Liver (tissue), 9 donors: ENCODE data around the gene TRAF7. TPM values are rescaled to one million over a fixed set of nuclear protein-coding genes. Genes with fewer than 3 reads are reported as not detected.

ENCODE experiments used
- DNase-seq: peaks from one replicate; pipeline ENCODE4 v3.0.0-alpha.2; 2017; ENCODE audit warnings: low spot score
- H3K27ac ChIP-seq, 2 donors: one replicate each; pipeline ENCODE4 v1.7.0; 2013; ENCODE audit warnings: inconsistent platforms in 2 of 2, low read length in 2 of 2, control low read depth in 1 of 2, low read depth in 1 of 2, mild to moderate bottlenecking in 1 of 2
- H3K27me3 ChIP-seq, 4 donors: one replicate each; pipeline versions ENCODE4 v1.6.1 to v1.7.0; 2013; ENCODE audit warnings: low read length in 3 of 4, inconsistent platforms in 1 of 4, mild to moderate bottlenecking in 1 of 4, moderate library complexity in 1 of 4; ENCODE audit not compliant: control insufficient read depth in 4 of 4, insufficient read depth in 4 of 4
- H3K36me3 ChIP-seq, 4 donors: one replicate each; pipeline versions ENCODE4 v1.6.1 to v1.7.0; 2013; ENCODE audit warnings: low read length in 3 of 4, mild to moderate bottlenecking in 3 of 4, low read depth in 1 of 4, moderate library complexity in 1 of 4; ENCODE audit not compliant: control insufficient read depth in 4 of 4, insufficient read depth in 3 of 4
- H3K4me1 ChIP-seq, 4 donors: one replicate each; pipeline versions ENCODE4 v1.6.1 to v1.7.0; 2013; ENCODE audit warnings: low read length in 3 of 4, mild to moderate bottlenecking in 3 of 4, moderate library complexity in 1 of 4; ENCODE audit not compliant: control insufficient read depth in 4 of 4, insufficient read depth in 4 of 4
- H3K4me3 ChIP-seq, 3 donors: one replicate each; pipeline versions ENCODE4 v1.6.1 to v1.7.0; 2013; ENCODE audit warnings: low read length in 3 of 3, control low read depth in 1 of 3, low read depth in 1 of 3, mild to moderate bottlenecking in 1 of 3
- H3K9ac ChIP-seq, 2 donors: one replicate each; pipeline ENCODE4 v1.7.0; 2013; ENCODE audit warnings: low read length in 2 of 2, mild to moderate bottlenecking in 2 of 2, moderate library complexity in 2 of 2, control low read depth in 1 of 2, low read depth in 1 of 2
- H3K9me3 ChIP-seq, 4 donors: one replicate each; pipeline versions ENCODE4 v1.6.1 to v1.7.0; 2013; ENCODE audit warnings: low read length in 3 of 4; ENCODE audit not compliant: control insufficient read depth in 4 of 4
- ATF3 ChIP-seq: IDR thresholded peaks from 2 replicates; pipeline ENCODE4 v1.6.1; 2016; ENCODE audit warnings: antibody characterized with exemption
- CTCF ChIP-seq: fragments of 150-350 bp; IDR thresholded peaks from 2 replicates; pipeline ENCODE4 v1.5.1; 2017; ENCODE audit warnings: improper control_type of control experiment, low read depth, low read length; ENCODE audit not compliant: missing input control
- EGR1 ChIP-seq, 2 donors: IDR thresholded peaks; 2 replicates each; pipeline ENCODE4 v1.6.1; 2016 to 2018; ENCODE audit warnings: antibody characterized with exemption in 2 of 2, low read depth in 2 of 2
- FOXA1 ChIP-seq: IDR thresholded peaks from 2 replicates; pipeline ENCODE4 v1.6.1; 2016; ENCODE audit warnings: antibody characterized with exemption
- FOXA2 ChIP-seq: IDR thresholded peaks from 2 replicates; pipeline ENCODE4 v1.6.1; 2016; ENCODE audit warnings: antibody characterized with exemption
- GABPA ChIP-seq, 2 donors: IDR thresholded peaks in 1 of 2; conservative IDR thresholded peaks in 1 of 2; 2 replicates each; pipeline ENCODE4 v1.6.1; 2016; ENCODE audit warnings: antibody characterized with exemption in 2 of 2, mild to moderate bottlenecking in 1 of 2, moderate library complexity in 1 of 2
- HNF4A ChIP-seq, 2 donors: conservative IDR thresholded peaks; 2 replicates each; pipeline ENCODE4 v1.6.1; 2016; ENCODE audit warnings: antibody characterized with exemption in 2 of 2, mild to moderate bottlenecking in 2 of 2
- HNF4G ChIP-seq: IDR thresholded peaks from 2 replicates; pipeline ENCODE4 v1.6.1; 2016; ENCODE audit warnings: antibody characterized with exemption
- JUND ChIP-seq, 2 donors: IDR thresholded peaks; 2 replicates each; pipeline ENCODE4 v1.6.1; 2016; ENCODE audit warnings: antibody characterized with exemption in 2 of 2
- NR2F2 ChIP-seq: IDR thresholded peaks from 2 replicates; pipeline ENCODE4 v1.6.1; 2016; ENCODE audit warnings: antibody characterized with exemption
- RAD21 ChIP-seq, 2 donors: IDR thresholded peaks; 2 replicates each; pipeline ENCODE4 v1.6.1; 2016; ENCODE audit warnings: antibody characterized with exemption in 2 of 2, mild to moderate bottlenecking in 2 of 2
- RXRA ChIP-seq, 2 donors: IDR thresholded peaks; 2 replicates each; pipeline ENCODE4 v1.6.1; 2017 to 2018; ENCODE audit warnings: antibody characterized with exemption in 2 of 2, mild to moderate bottlenecking in 1 of 2
- SP1 ChIP-seq: IDR thresholded peaks from 2 replicates; pipeline ENCODE4 v1.6.1; 2018; ENCODE audit warnings: antibody characterized with exemption, mild to moderate bottlenecking
- TAF1 ChIP-seq: conservative IDR thresholded peaks from 2 replicates; pipeline ENCODE4 v1.6.1; 2016; ENCODE audit warnings: antibody characterized with exemption, mild to moderate bottlenecking
- YY1 ChIP-seq: IDR thresholded peaks from 2 replicates; pipeline ENCODE4 v1.6.1; 2016; ENCODE audit warnings: antibody characterized with exemption, mild to moderate bottlenecking
- ZBTB33 ChIP-seq: IDR thresholded peaks from 2 replicates; pipeline ENCODE4 v1.6.1; 2016; ENCODE audit warnings: antibody characterized with exemption
- WGBS: extraction: QIAGEN DNeasy Blood & Tissue Kit; methylation state at CpG from one replicate; pipeline ENCODE4 v1.1.7; 2013; 5-methylcytosine and 5-hydroxymethylcytosine counted together
- polyA plus RNA-seq, 2 donors: library from polyadenylated mRNA; stranded (reverse) in 1 of 2; unstranded in 1 of 2; fragments of 200-250 nt in 1 of 2; fragments of >200 nt in 1 of 2; fragmentation: Nextera tagmentation in 1 of 2; extraction: Ambion mirVana in 1 of 2; gene quantifications; one replicate each; pipeline versions ENCODE4 v1.2.1 to v1.2.3, GENCODE V29; 2013 to 2015
- total RNA-seq, 2 donors: library from RNA; depleted of rRNA; stranded (reverse); fragments of >200 nt; gene quantifications; one replicate each; pipeline ENCODE4 v1.2.3, GENCODE V29; 2014
- TF ChIP-seq, protein P1 (sequence below): IDR thresholded peaks from 2 replicates; pipeline ENCODE4 v1.6.1; 2016; ENCODE audit warnings: antibody characterized with exemption, mild to moderate bottlenecking
- donor health status: healthy.
- donor health status: healthy.
- donor health status: healthy.
- donor health status: healthy.
- donor health status: healthy.

Gene TRAF7
- total and polyA plus RNA-seq, 4 donors: 14.7 to 36.6 (median 34.0) TPM

- H3K4me1 ChIP-seq: peaks cover 9 to 37% (median 26%) of the 10 kb centered on the region in 4 donors
- H3K4me3 ChIP-seq: no peak within 1 kb of the TSS
- no peaks in the 10 kb centered on the region for H3K27me3 ChIP-seq
- no peak within 1 kb of the TSS for H3K27ac ChIP-seq
- no peak for DNase-seq
- peaks cover 0 to 24% (median 6%) of the 10 kb centered on the region in 4 donors for H3K36me3 ChIP-seq
- no peak within 1 kb of the TSS for H3K9ac ChIP-seq
- H3K9me3 ChIP-seq: no peaks in the 10 kb centered on the region
- no peak for TF ChIP-seq ZBTB33
- no peak for TF ChIP-seq EGR1 (IDR thresholded peaks at IDR 0.05; ENCODE audit: low read depth in 2 of 2)
- no peak for TF ChIP-seq SP1
- TF ChIP-seq RAD21 (IDR thresholded peaks at IDR 0.05): no peak
- 83% methylated on average over 24 of the region's 24 CpGs for WGBS
These were observed 55.1 kb downstream of the TRAF7 start, which contains the start of gene BRICD5 for GRCh38 chr16:2210386-2211365. Gene BRICD5, minus strand, starts transcription at chr16:2210863. Its CDS starts 30 bp downstream, at chr16:2210833.

- DNase-seq: no peak
- Histone ChIP-seq H3K4me1 (peaks cover 5 to 25% (median 19%) of the 10 kb centered on the region in 4 donors), H3K9ac (no peak overlapping the region), H3K9me3 (no peaks in the 10 kb centered on the region), H3K4me3 (no peak overlapping the region), H3K27me3 (no peaks in the 10 kb centered on the region), H3K27ac (no peak overlapping the region), H3K36me3 (peaks cover 0 to 24% (median 6%) of the 10 kb centered on the region in 4 donors)
- no peak for TF ChIP-seq CTCF
- TF ChIP-seq ZBTB33: no peak
- TF ChIP-seq JUND (IDR thresholded peaks at IDR 0.05): no peak
- no peak for TF ChIP-seq FOXA2
- no peak for TF ChIP-seq YY1
- no peak for TF ChIP-seq HNF4A (conservative IDR thresholded peaks at IDR 0.05)
- no peak for TF ChIP-seq HNF4G
- no peak for TF ChIP-seq NR2F2
- no peak for TF ChIP-seq FOXA1
- no peak for TF ChIP-seq RAD21 (IDR thresholded peaks at IDR 0.05)
- TF ChIP-seq TAF1: no peak
- TF ChIP-seq GABPA (IDR thresholded peaks at IDR 0.05 in 1 of 2, conservative IDR thresholded peaks at IDR 0.05 in 1 of 2): no peak
- TF ChIP-seq ATF3: no peak
- no peak for TF ChIP-seq RXRA (IDR thresholded peaks at IDR 0.05)
- TF ChIP-seq EGR1 (IDR thresholded peaks at IDR 0.05; ENCODE audit: low read depth in 2 of 2): no peak
- TF ChIP-seq, protein P1, sequence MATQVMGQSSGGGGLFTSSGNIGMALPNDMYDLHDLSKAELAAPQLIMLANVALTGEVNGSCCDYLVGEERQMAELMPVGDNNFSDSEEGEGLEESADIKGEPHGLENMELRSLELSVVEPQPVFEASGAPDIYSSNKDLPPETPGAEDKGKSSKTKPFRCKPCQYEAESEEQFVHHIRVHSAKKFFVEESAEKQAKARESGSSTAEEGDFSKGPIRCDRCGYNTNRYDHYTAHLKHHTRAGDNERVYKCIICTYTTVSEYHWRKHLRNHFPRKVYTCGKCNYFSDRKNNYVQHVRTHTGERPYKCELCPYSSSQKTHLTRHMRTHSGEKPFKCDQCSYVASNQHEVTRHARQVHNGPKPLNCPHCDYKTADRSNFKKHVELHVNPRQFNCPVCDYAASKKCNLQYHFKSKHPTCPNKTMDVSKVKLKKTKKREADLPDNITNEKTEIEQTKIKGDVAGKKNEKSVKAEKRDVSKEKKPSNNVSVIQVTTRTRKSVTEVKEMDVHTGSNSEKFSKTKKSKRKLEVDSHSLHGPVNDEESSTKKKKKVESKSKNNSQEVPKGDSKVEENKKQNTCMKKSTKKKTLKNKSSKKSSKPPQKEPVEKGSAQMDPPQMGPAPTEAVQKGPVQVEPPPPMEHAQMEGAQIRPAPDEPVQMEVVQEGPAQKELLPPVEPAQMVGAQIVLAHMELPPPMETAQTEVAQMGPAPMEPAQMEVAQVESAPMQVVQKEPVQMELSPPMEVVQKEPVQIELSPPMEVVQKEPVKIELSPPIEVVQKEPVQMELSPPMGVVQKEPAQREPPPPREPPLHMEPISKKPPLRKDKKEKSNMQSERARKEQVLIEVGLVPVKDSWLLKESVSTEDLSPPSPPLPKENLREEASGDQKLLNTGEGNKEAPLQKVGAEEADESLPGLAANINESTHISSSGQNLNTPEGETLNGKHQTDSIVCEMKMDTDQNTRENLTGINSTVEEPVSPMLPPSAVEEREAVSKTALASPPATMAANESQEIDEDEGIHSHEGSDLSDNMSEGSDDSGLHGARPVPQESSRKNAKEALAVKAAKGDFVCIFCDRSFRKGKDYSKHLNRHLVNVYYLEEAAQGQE: no peak
- no peak for TF ChIP-seq SP1
- 90% methylated on average over 11 of the region's 11 CpGs for WGBS
These were observed 56.4 kb downstream of the TRAF7 start for GRCh38 chr16:2211923-2212347.
